IPS-NIHi11 (cell line): ENCODE results near the gene IL1RAPL2.
"Not testable (repeated sequence)": the region's sequence is repeated elsewhere in the genome, so short reads cannot be mapped to it uniquely, and the experiment has no call there.

Source experiments
- DNase-seq: peaks from one replicate; pipeline ENCODE4 v3.0.0; 2012; ENCODE audit warnings: mixed read lengths, low spot score

The IL1RAPL2 gene

GRCh38 chrX:105609530-105609929 is 1043.5 kb downstream of the IL1RAPL2 start:
- DNase-seq, result no peak

GRCh38 chrX:105610411-105610810 is 1044.4 kb downstream of the IL1RAPL2 start:
- no peak for DNase-seq

- no peak for DNase-seq
Measured at GRCh38 chrX:105618393-105619101, 1052.5 kb downstream of the IL1RAPL2 start.

GRCh38 chrX:105634180-105634579 is 1068.2 kb downstream of the IL1RAPL2 start:
- no peak for DNase-seq

- DNase-seq, result no peak
Measured at GRCh38 chrX:105635794-105636193, 1069.8 kb downstream of the IL1RAPL2 start.

GRCh38 chrX:105636667-105637066 is 1070.7 kb downstream of the IL1RAPL2 start:
- DNase-seq, result peak; percentile 9

- DNase-seq, result no peak
Measured at GRCh38 chrX:105645667-105646357, 1079.8 kb downstream of the IL1RAPL2 start.

- no peak for DNase-seq
Measured at GRCh38 chrX:105646592-105647372, 1080.8 kb downstream of the IL1RAPL2 start.

GRCh38 chrX:105647749-105648148 is 1081.8 kb downstream of the IL1RAPL2 start:
- no peak for DNase-seq

GRCh38 chrX:105648732-105649131 is 1082.7 kb downstream of the IL1RAPL2 start:
- no peak for DNase-seq

- DNase-seq, result no peak
Measured at GRCh38 chrX:105650577-105650976, 1084.6 kb downstream of the IL1RAPL2 start.

GRCh38 chrX:105650986-105651385 is 1085.0 kb downstream of the IL1RAPL2 start:
- DNase-seq, result no peak

- no peak for DNase-seq
Measured at GRCh38 chrX:105653891-105654290, 1087.9 kb downstream of the IL1RAPL2 start.

- DNase-seq, result no peak
Measured at GRCh38 chrX:105658136-105658535, 1092.1 kb downstream of the IL1RAPL2 start.

GRCh38 chrX:105662248-105662647 is 1096.2 kb downstream of the IL1RAPL2 start:
- DNase-seq, result no peak

- DNase-seq, result no peak
Measured at GRCh38 chrX:105664243-105664642, 1098.2 kb downstream of the IL1RAPL2 start.

GRCh38 chrX:105684288-105684687 is 1118.3 kb downstream of the IL1RAPL2 start:
- not testable (repeated sequence) for DNase-seq

- no peak for DNase-seq
Measured at GRCh38 chrX:105694839-105695238, 1128.8 kb downstream of the IL1RAPL2 start.

- DNase-seq, result no peak
Measured at GRCh38 chrX:105695451-105695850, 1129.5 kb downstream of the IL1RAPL2 start.

- DNase-seq, result no peak
Measured at GRCh38 chrX:105696870-105697269, 1130.9 kb downstream of the IL1RAPL2 start.

- no peak for DNase-seq
Measured at GRCh38 chrX:105697984-105698781, 1132.2 kb downstream of the IL1RAPL2 start.

GRCh38 chrX:105700331-105700730 is 1134.3 kb downstream of the IL1RAPL2 start:
- no peak for DNase-seq
